Lung (tissue), 12 donors: ENCODE results near the gene DDX43. TPM values are rescaled to one million over a fixed set of nuclear protein-coding genes. Genes with fewer than 3 reads are reported as not detected.

Source experiments
- ATAC-seq: fragments of 200-7000 bp; cut with Tn5 transposase; one replicate; pipeline ENCODE4 v1.9.1; 2020; ENCODE audit warnings: moderate number of reproducible peaks; ENCODE audit not compliant: insufficient read depth, low FRiP score
- DNase-seq, 3 donors: peaks; one replicate each; pipeline ENCODE4 v3.0.0-alpha.2; 2013 to 2017
- H3K27ac ChIP-seq, 2 donors: one replicate each; pipeline ENCODE4 v1.5.1; 2013; ENCODE audit warnings: mild to moderate bottlenecking in 2 of 2, moderate library complexity in 2 of 2, control low read depth in 1 of 2, inconsistent platforms in 1 of 2, low read depth in 1 of 2, low read length in 1 of 2
- H3K27me3 ChIP-seq, 3 donors: one replicate each; pipeline ENCODE4 v1.5.1; 2013; ENCODE audit warnings: low read length in 2 of 3; ENCODE audit not compliant: control insufficient read depth in 3 of 3, insufficient read depth in 3 of 3
- H3K36me3 ChIP-seq, 4 donors: one replicate each; pipeline ENCODE4 v1.5.1; 2013; ENCODE audit warnings: low read length in 4 of 4, mild to moderate bottlenecking in 1 of 4, moderate library complexity in 1 of 4; ENCODE audit not compliant: control insufficient read depth in 4 of 4, insufficient read depth in 4 of 4
- H3K4me1 ChIP-seq, 5 donors: one replicate each; pipeline ENCODE4 v1.5.1; 2013; ENCODE audit warnings: low read length in 5 of 5, mild to moderate bottlenecking in 2 of 5, moderate library complexity in 1 of 5; ENCODE audit not compliant: control insufficient read depth in 5 of 5, insufficient read depth in 5 of 5
- H3K4me3 ChIP-seq: one replicate; pipeline ENCODE4 v1.5.1; 2013; ENCODE audit warnings: mild to moderate bottlenecking, control low read depth, moderate library complexity
- H3K9ac ChIP-seq, 2 donors: one replicate each; pipeline ENCODE4 v1.5.1; 2013; ENCODE audit warnings: low read length in 2 of 2, control low read depth in 1 of 2; ENCODE audit not compliant: insufficient read depth in 1 of 2
- H3K9me3 ChIP-seq, 4 donors: one replicate each; pipeline ENCODE4 v1.5.1; 2013; ENCODE audit warnings: low read length in 3 of 4, mild to moderate bottlenecking in 1 of 4, moderate library complexity in 1 of 4; ENCODE audit not compliant: control insufficient read depth in 4 of 4, insufficient read depth in 3 of 4
- CTCF ChIP-seq: IDR thresholded peaks from 2 replicates; pipeline ENCODE4 v1.5.1; 2012; ENCODE audit warnings: mild to moderate bottlenecking; ENCODE audit errors: control extremely low read depth, extremely low read depth
- WGBS, 2 donors: extraction: QIAGEN DNeasy Blood & Tissue Kit; methylation state at CpG; one replicate each; pipeline ENCODE4 v1.1.7; 2013; 5-methylcytosine and 5-hydroxymethylcytosine counted together
- polyA plus RNA-seq, 2 donors: library from polyadenylated mRNA; stranded (reverse); fragments of 200-250 nt; gene quantifications; one replicate each; pipeline ENCODE4 v1.2.1, GENCODE V29; 2013
- total RNA-seq, 2 donors: library from RNA; depleted of rRNA in 1 of 2; stranded (reverse); fragments of >200 nt in 1 of 2; gene quantifications; one replicate each; pipeline ENCODE4 v1.2.1, GENCODE V29; 2014 to 2021
- donor health status: control.
- donor health status: control.
- donor health status: Bipolar disorder and iron deficiency.
- donor health status: healthy.
- donor health status: DM: yes; HTN: yes; CAD: no.

DDX43 gene
- total and polyA plus RNA-seq, 4 donors: 0.14 to 3.0 (median 0.92) TPM

GRCh38 chr6:73395875-73396274, 1.2 kb downstream of the DDX43 start:
- ATAC-seq (no peak), DNase-seq (no peak)
- Histone ChIP-seq H3K27ac (no peak overlapping the region), H3K4me3 (no peak overlapping the region), H3K9ac (no peak overlapping the region), H3K36me3 (no peaks in the 10 kb centered on the region), H3K27me3 (no peaks in the 10 kb centered on the region), H3K4me1 (no peaks in the 10 kb centered on the region), H3K9me3 (no peaks in the 10 kb centered on the region)
- no peak for TF ChIP-seq CTCF
- 97 to 98% methylated on average over 10 of the region's 10 CpGs for WGBS, 2 donors

GRCh38 chr6:73400656-73401055, 6.0 kb downstream of the DDX43 start:
- Histone ChIP-seq H3K36me3 (no peaks in the 10 kb centered on the region), H3K9ac (no peak overlapping the region), H3K9me3 (no peaks in the 10 kb centered on the region), H3K4me3 (no peak overlapping the region), H3K27me3 (no peaks in the 10 kb centered on the region), H3K4me1 (no peaks in the 10 kb centered on the region), H3K27ac (no peak overlapping the region)
- TF ChIP-seq CTCF: no peak
- no peak for ATAC-seq
- DNase-seq: no peak

- Histone ChIP-seq H3K9me3 (no peaks in the 10 kb centered on the region), H3K4me3 (no peak overlapping the region), H3K36me3 (no peaks in the 10 kb centered on the region), H3K27me3 (no peaks in the 10 kb centered on the region), H3K9ac (no peak overlapping the region), H3K27ac (no peak overlapping the region), H3K4me1 (no peaks in the 10 kb centered on the region)
- DNase-seq (no peak), ATAC-seq (no peak)
- no peak for TF ChIP-seq CTCF
- WGBS, 2 donors: 77 to 80% methylated on average over 1 of the region's 1 CpG
These were observed 14.8 kb downstream of the DDX43 start for GRCh38 chr6:73409395-73409794.

- ATAC-seq: no peak
- H3K9me3 ChIP-seq: no peaks in the 10 kb centered on the region
- WGBS, 2 donors: 98% methylated on average over 3 of the region's 3 CpGs
These were observed 18.5 kb downstream of the DDX43 start for GRCh38 chr6:73413102-73413501.

More at GRCh38 chr6:73413102-73413501, 18.5 kb downstream of the DDX43 start:
- Histone ChIP-seq H3K27me3 (no peaks in the 10 kb centered on the region), H3K9ac (no peak overlapping the region), H3K36me3 (peaks cover 0 to under 1% (median 0%) of the 10 kb centered on the region in 4 donors), H3K27ac (no peak overlapping the region), H3K4me3 (no peak overlapping the region), H3K4me1 (no peaks in the 10 kb centered on the region)
- TF ChIP-seq CTCF: no peak
- DNase-seq: no peak
